ENCODE results near the gene ACSF2. TPM values are rescaled to one million over a fixed set of nuclear protein-coding genes. Genes with fewer than 3 reads are reported as not detected.
A peak's percentile ranks its signal among the peaks of the same experiment; 100 is the strongest.

ACSF2 gene
- 10 to 100 TPM; 34.6 to 49.4 TPM for total RNA-seq

DNA sequence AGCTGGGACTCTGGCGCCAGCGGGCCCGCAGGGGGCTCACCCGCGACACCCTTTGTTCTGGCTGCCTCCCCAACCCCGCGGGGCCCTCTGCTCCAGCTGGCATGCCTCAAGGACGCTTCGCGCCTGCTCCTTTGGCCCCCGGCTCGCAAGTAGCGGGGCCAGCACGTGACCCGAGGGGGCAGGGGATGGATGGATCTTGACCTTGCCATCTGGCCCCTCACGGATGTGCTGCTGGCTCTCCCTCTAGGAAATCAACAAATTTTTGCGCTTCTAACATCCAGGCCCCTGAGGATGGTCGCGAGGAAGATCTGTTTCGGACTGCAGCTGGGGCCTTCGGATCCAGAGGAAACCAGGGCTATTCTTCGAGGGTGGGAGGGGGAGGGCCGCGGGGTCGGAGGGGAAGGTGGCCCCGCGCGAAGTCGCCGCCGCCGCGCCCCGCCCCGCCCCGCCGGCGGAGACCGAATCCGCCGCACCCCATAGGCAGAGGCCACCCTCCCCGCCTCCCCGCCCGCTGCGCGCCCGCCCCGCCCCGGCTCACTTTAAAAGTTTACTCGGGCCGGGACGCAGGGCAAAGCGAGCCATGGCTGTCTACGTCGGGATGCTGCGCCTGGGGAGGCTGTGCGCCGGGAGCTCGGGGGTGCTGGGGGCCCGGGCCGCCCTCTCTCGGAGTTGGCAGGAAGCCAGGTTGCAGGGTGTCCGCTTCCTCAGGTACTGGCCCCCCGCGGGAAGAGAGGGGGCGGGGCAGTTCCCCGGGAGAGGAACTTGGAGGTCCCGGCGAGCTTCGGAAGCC, at the start of gene ACSF2:
TSS of gene ACSF2 (plus strand) at position 537 of the 790 bp plus-strand sequence. CDS start at position 581, 44 bp downstream.
- Mint-ChIP-seq H3K9me3 (ENCODE audit: low read depth) (no peaks in the 10 kb centered on the region), H3K4me3 (peak within 1 kb of the TSS; percentile 84), H3K27ac (peak within 1 kb of the TSS; percentile 86), H3K27me3 (no peaks in the 10 kb centered on the region), H3K36me3 (peaks cover 2% of the 10 kb centered on the region), H3K4me1 (peaks cover 33% of the 10 kb centered on the region)
- peak; percentile 86 for ATAC-seq
- peak; percentile 82 for DNase-seq
- CTCF ChIA-PET: interaction anchor here (1.3 to 4.0 kb wide), 6 partner anchors 29 to 225 kb away, joined by 3 to 31 read pairs (median 5); partner anchors contain the start of gene LRRC59

DNA sequence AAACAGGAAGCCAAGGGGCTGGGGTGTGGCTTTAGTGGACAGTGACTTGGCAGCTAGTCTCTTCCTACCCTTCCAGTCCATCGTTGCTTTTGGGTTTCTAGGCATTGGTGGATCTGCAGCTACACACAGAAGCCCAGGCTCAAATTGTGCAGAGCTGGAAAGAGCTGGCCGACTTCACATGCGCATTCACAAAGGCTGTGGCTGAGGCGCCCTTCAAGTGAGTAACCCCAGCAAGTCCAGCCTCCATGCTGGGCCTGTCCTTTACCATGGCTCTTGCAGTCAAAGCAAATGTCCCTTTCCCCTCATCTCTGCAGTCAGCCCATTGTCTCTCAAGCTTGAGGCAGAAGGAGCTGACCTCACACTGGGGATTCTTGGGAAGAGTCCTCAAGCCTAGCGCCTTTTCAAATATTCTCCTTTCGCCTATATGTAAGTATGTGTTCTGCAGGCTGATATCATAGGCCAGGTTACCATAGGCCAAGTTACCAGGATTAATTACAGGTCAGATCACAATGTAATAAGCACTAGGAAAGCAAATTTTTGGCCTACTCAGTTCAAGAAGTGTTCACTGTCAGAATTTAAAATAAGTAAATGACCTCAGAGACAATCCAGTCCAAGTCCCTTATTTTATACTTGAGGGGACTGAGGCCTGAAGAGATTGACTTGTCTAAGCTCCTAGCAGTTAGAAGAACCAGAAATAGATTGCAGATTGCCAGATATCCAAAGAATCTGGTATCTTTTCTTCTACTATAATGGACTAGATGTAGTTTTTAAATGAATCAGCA, 46.5 kb upstream of the ACSF2 start:
- DNase-seq (no peak), ATAC-seq (no peak)
- H3K36me3 Mint-ChIP-seq: peaks cover 48% of the 10 kb centered on the region
- no peak overlapping the region for H3K27ac Mint-ChIP-seq
- H3K4me1 Mint-ChIP-seq: peaks cover 9% of the 10 kb centered on the region
- H3K27me3 Mint-ChIP-seq: no peaks in the 10 kb centered on the region
- no peak overlapping the region for H3K4me3 Mint-ChIP-seq
- CTCF ChIA-PET: interaction anchor here (1.3 to 2.8 kb wide), 3 partner anchors 16 to 18 kb away, joined by 3 to 11 read pairs (median 7); partner anchors contain the start of gene LRRC59
- no peaks in the 10 kb centered on the region for H3K9me3 Mint-ChIP-seq (ENCODE audit: low read depth)

- peaks cover 58% of the 10 kb centered on the region for H3K36me3 Mint-ChIP-seq
- H3K27ac Mint-ChIP-seq: no peak overlapping the region
- H3K9me3 Mint-ChIP-seq (ENCODE audit: low read depth): no peaks in the 10 kb centered on the region
Observed at GRCh38 chr17:50380369-50381259, 45.4 kb upstream of the ACSF2 start.

DNA sequence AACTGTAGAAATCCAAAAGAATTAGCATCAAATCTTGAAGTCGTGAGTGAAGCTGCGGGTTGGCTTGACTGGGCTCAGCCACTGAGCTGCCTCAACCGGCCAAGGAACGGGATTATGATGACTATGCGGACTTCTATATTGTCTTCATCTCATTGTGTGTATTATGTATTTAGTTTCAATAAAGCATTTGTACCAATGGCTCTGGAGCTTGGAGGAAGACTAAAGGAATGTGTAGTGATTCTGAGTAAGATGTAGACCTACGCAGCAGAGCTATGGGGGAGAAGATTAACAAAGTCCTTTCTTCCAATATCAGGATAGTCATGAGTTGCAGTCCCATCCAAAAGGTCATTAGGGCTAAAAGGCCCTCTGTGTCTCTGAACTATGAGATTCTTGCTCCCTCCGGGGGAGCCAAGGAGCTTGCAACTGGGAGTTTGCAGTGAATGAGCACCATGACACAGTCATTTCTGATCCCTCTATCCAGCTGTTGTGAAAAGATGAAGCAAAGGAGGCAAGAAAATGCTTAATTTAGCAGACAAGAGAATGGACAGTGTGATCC, 44.7 kb upstream of the ACSF2 start:
- peaks cover 55% of the 10 kb centered on the region for H3K36me3 Mint-ChIP-seq
- ATAC-seq (no peak), DNase-seq (no peak)
- no peak overlapping the region for H3K27ac Mint-ChIP-seq
- no peaks in the 10 kb centered on the region for H3K27me3 Mint-ChIP-seq
- CTCF ChIA-PET: interaction anchor here (0.9 to 1.3 kb wide), 5 partner anchors 8 to 20 kb away, joined by 3 to 6 read pairs (median 4); partner anchors contain the start of genes EME1, LRRC59 and MRPL27
- no peak overlapping the region for H3K4me3 Mint-ChIP-seq
- H3K4me1 Mint-ChIP-seq: peaks cover 8% of the 10 kb centered on the region
- no peaks in the 10 kb centered on the region for H3K9me3 Mint-ChIP-seq (ENCODE audit: low read depth)

More at GRCh38 chr17:50380369-50381259, 45.4 kb upstream of the ACSF2 start:
- Mint-ChIP-seq H3K27me3 (no peaks in the 10 kb centered on the region), H3K4me3 (no peak overlapping the region), H3K4me1 (peaks cover 9% of the 10 kb centered on the region)
- DNase-seq (no peak), ATAC-seq (no peak)
- CTCF ChIA-PET: interaction anchor here (0.9 to 2.8 kb wide), 6 partner anchors 9 to 19 kb away, joined by 3 to 11 read pairs (median 4); partner anchors contain the start of gene LRRC59

GRCh38 chr17:50381920-50382319, 44.1 kb upstream of the ACSF2 start:
- Mint-ChIP-seq H3K36me3 (peaks cover 56% of the 10 kb centered on the region), H3K4me3 (no peak overlapping the region), H3K27ac (no peak overlapping the region), H3K27me3 (no peaks in the 10 kb centered on the region), H3K9me3 (ENCODE audit: low read depth) (no peaks in the 10 kb centered on the region), H3K4me1 (peaks cover 7% of the 10 kb centered on the region)
- ATAC-seq: no peak
- CTCF ChIA-PET: interaction anchor here (1.1 to 1.3 kb wide), 4 partner anchors 8 to 21 kb away, joined by 3 to 6 read pairs (median 4); partner anchors contain the start of genes EME1, LRRC59 and MRPL27
- no peak for DNase-seq

- no peak for ATAC-seq
- Mint-ChIP-seq H3K4me3 (no peak overlapping the region), H3K27me3 (no peaks in the 10 kb centered on the region), H3K4me1 (peaks cover 5% of the 10 kb centered on the region), H3K27ac (peak overlapping the region; percentile 25), H3K36me3 (peaks cover 66% of the 10 kb centered on the region), H3K9me3 (ENCODE audit: low read depth) (no peaks in the 10 kb centered on the region)
- CTCF ChIA-PET: no interaction called here
- DNase-seq: no peak
Observed at GRCh38 chr17:50382931-50383330, 43.1 kb upstream of the ACSF2 start.

DNA sequence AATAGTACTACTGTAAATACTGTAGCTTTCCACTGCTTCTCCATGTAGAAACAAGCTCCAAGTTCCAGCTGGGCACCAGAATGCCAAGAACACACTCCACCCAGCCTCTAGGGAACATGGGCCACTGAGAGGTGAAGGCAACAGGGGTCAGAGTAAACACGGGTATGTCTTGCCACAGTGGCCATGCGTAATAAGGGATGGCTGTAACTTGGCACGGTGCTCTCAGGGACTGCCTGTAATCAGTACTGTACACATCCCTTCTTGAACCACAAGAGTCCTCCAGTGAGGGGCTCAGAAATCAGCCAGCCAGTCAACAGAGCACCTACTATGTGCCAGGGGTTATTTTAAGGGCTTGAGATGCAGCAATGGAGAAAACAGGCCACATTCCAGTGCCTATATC, 39.5 kb upstream of the ACSF2 start:
- ATAC-seq (no peak), DNase-seq (no peak)
- Mint-ChIP-seq H3K4me1 (no peaks in the 10 kb centered on the region), H3K4me3 (no peak overlapping the region), H3K36me3 (peaks cover 62% of the 10 kb centered on the region), H3K27me3 (no peaks in the 10 kb centered on the region), H3K27ac (no peak overlapping the region), H3K9me3 (ENCODE audit: low read depth) (no peaks in the 10 kb centered on the region)
- CTCF ChIA-PET: interaction anchor here (0.6 to 3.6 kb wide), 2 partner anchors 11 to 258 kb away, joined by 4 to 20 read pairs; partner anchors contain the start of gene LRRC59

DNA sequence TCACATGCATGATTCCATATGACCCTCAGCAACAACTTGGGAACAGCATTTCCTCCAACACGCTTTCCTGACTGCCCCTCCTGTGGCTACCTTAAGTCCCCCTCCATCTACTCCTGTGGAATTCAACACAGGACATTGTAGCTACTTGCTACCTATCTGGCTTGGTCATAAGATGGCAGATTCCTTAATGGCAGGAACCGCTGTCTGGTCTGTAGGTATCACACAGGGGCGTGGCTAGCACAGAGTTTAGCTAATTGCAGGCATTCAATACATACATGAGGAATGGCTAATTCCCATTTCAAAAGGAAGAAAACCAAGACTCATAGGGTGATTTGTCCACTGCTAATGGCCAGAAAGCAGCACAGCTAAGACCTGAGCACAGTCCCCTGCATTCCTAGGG, 37.3 kb upstream of the ACSF2 start:
- no peak overlapping the region for H3K4me3 Mint-ChIP-seq
- no peaks in the 10 kb centered on the region for H3K9me3 Mint-ChIP-seq (ENCODE audit: low read depth)
- DNase-seq (no peak), ATAC-seq (no peak)
- H3K4me1 Mint-ChIP-seq: peaks cover 5% of the 10 kb centered on the region
- CTCF ChIA-PET: interaction anchor here (0.9 to 2.0 kb wide), 3 partner anchors 8 to 113 kb away, joined by 3 to 13 read pairs (median 4); partner anchors contain the start of genes LRRC59 and RSAD1
- no peak overlapping the region for H3K27ac Mint-ChIP-seq
- H3K36me3 Mint-ChIP-seq: peaks cover 66% of the 10 kb centered on the region
- H3K27me3 Mint-ChIP-seq: no peaks in the 10 kb centered on the region

DNA sequence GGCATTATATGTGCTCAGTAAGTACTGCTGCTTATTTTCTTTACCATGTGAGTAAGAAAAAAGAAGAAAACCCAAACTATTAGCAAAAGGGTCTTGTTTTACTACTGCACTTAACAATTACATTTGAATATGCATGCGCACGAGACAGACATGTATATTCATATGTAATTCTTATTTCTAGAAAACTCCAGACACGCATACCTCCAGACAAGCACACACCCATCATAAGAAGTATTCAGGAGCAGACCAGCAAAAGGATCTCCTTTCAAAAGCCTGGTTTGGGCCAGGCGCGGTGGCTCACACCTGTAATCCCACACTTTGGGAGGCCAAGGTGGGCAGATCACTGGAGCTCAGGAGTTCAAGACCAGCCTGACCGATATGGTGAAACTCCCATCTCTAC, 36.5 kb upstream of the ACSF2 start:
- DNase-seq (no peak), ATAC-seq (no peak)
- Mint-ChIP-seq H3K9me3 (ENCODE audit: low read depth) (no peaks in the 10 kb centered on the region), H3K27ac (no peak overlapping the region), H3K4me1 (peaks cover 10% of the 10 kb centered on the region), H3K27me3 (no peaks in the 10 kb centered on the region), H3K4me3 (no peak overlapping the region), H3K36me3 (peaks cover 66% of the 10 kb centered on the region)
- CTCF ChIA-PET: interaction anchor here (0.6 to 2.0 kb wide), 6 partner anchors 8 to 280 kb away, joined by 3 to 13 read pairs (median 3); partner anchors contain the start of gene LRRC59

DNA sequence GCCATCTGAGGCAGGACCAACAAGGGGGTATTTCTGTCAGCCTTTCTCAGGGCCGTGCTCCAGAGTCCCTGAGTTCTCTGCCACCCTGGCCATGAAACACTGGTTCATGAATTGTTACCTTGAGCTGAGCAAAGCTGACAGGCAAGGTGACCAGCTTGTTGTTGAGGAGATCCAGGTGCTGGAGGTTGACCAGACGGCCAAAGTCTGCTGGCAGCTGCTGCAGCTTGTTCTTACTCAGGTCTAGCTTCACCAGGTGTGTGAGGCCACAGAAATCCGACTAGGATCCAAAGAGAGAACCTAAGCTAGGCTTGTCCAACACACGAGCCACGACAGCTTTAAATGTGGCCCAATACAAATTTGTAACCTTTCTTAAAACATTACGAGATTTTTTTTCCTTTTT, 33.4 kb upstream of the ACSF2 start:
- peaks cover 29% of the 10 kb centered on the region for H3K4me1 Mint-ChIP-seq
- no peak overlapping the region for H3K4me3 Mint-ChIP-seq
- no peaks in the 10 kb centered on the region for H3K9me3 Mint-ChIP-seq (ENCODE audit: low read depth)
- no peak overlapping the region for H3K27ac Mint-ChIP-seq
- no peak for DNase-seq
- ATAC-seq: no peak
- no peaks in the 10 kb centered on the region for H3K27me3 Mint-ChIP-seq
- CTCF ChIA-PET: no interaction called here
- H3K36me3 Mint-ChIP-seq: peaks cover 55% of the 10 kb centered on the region

DNA sequence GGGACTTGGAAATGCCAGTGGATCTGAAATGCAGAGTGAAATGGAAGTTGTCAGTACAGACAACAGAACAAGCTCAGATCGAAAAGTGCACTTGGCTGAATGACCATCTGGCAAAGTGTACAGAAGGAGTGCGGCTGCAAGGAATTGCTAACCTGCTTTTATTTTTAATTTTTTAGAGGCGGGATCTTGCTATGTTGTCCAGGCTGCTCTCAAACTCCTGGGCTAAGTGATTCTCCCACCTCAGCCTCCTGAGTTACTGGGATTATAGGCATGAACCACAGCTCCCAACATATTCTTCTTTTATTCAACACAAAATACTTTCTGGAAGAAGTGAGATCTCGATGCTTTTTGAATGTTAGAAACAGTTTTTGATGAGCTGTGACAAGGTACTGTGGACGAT, 32.3 kb upstream of the ACSF2 start:
- no peak overlapping the region for H3K4me3 Mint-ChIP-seq
- no peaks in the 10 kb centered on the region for H3K9me3 Mint-ChIP-seq (ENCODE audit: low read depth)
- no peaks in the 10 kb centered on the region for H3K27me3 Mint-ChIP-seq
- DNase-seq (no peak), ATAC-seq (no peak)
- no peak overlapping the region for H3K27ac Mint-ChIP-seq
- CTCF ChIA-PET: no interaction called here
- H3K36me3 Mint-ChIP-seq: peaks cover 48% of the 10 kb centered on the region
- peaks cover 33% of the 10 kb centered on the region for H3K4me1 Mint-ChIP-seq

DNA sequence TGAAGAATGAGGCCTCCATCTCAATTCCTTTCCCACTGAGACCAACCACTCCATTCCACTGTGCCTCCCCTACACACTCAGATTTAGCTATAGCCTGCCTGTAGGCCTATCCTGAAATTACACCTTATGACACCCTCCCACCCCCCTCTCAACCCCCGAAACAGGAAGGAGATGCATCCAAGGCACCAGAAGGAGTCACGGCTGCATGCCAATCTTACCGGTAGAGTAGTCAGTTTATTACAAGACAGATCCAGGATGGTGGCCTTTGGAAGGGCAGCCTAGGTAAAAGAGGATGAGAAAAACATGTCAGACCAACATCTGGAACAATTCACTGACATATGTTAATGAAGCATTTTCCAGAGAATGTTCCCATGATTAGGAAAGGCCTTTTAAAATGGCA, 31.3 kb upstream of the ACSF2 start:
- ATAC-seq (no peak), DNase-seq (no peak)
- H3K27ac Mint-ChIP-seq: peak overlapping the region; percentile 9

More for the DNA sequence above, 31.3 kb upstream of the ACSF2 start:
- CTCF ChIA-PET: interaction anchor here (1.2 to 4.9 kb wide), 2 partner anchors 10 to 32 kb away, joined by 3 to 46 read pairs; no protein-coding TSS in a partner anchor
- Mint-ChIP-seq H3K27me3 (no peaks in the 10 kb centered on the region), H3K9me3 (ENCODE audit: low read depth) (no peaks in the 10 kb centered on the region), H3K4me3 (peak overlapping the region; percentile 39), H3K4me1 (peaks cover 33% of the 10 kb centered on the region), H3K36me3 (peaks cover 44% of the 10 kb centered on the region)

Data from activated CD8-positive, alpha-beta memory T cell treated with anti-CD3 and anti-CD28 coated beads, Interleukin-2, amount 10 ng/mL, durations not matched to agents 7 days and 5 days (primary cell).